ENCODE data around the gene NEU1.

NEU1 gene

GRCh38 chr6:31892821-31893220, 30.2 kb upstream of the NEU1 start:
- Histone ChIP-seq H3K27ac (ENCODE audit: low read length) (no peak overlapping the region), H3K4me3 (ENCODE audit: low read length) (no peak overlapping the region), H3K27me3 (ENCODE audit: control insufficient read depth, insufficient read depth, low read length) (no peaks in the 10 kb centered on the region), H3K36me3 (ENCODE audit: control insufficient read depth, insufficient read depth, low read length) (peaks cover 32% of the 10 kb centered on the region), H3K9me3 (ENCODE audit: control insufficient read depth, insufficient read depth, low read length) (no peaks in the 10 kb centered on the region), H3K4me1 (ENCODE audit: control insufficient read depth, insufficient read depth, low read length) (no peaks in the 10 kb centered on the region)
- no CpG with 5 or more reads among the region's 6 CpGs for WGBS (ENCODE audit: insufficient coverage, insufficient read length)
- DNase-seq (ENCODE audit: low read depth, low spot score), result no peak

DNA sequence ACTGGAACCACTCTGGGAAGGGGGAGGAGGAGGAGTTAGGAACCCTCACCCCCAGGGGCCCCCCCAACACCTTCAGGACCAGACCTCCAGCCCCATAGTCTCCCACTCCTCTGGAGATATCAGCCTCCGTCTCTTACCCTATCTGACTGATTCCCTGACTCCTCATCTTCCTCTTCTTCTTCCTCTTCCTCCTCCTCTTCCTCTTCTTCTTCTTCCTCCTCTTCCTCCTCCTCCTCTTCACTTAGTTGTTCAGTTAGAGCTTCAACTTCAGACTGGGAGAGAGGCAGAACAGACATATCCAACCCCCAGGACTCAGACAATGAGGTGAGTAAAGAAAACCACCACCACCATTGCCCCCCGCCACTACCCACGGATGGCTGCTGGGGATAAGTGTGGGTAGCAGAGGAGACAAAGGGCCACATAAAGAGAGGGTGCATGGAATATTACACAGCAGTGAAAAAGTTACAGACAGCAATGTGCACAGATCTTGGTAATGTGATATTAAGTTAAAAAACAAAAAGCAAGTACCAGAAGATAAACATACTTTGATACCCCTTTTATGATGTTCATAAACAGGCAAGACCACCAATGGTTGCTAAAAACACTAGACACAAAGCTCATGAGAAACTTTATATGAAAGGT, 26.8 kb upstream of the NEU1 start:
- Histone ChIP-seq H3K4me3 (ENCODE audit: low read length) (no peak overlapping the region), H3K27me3 (ENCODE audit: control insufficient read depth, insufficient read depth, low read length) (no peaks in the 10 kb centered on the region), H3K9me3 (ENCODE audit: control insufficient read depth, insufficient read depth, low read length) (no peaks in the 10 kb centered on the region), H3K27ac (ENCODE audit: low read length) (no peak overlapping the region), H3K4me1 (ENCODE audit: control insufficient read depth, insufficient read depth, low read length) (no peaks in the 10 kb centered on the region), H3K36me3 (ENCODE audit: control insufficient read depth, insufficient read depth, low read length) (peaks cover 50% of the 10 kb centered on the region)
- no CpG with 5 or more reads among the region's 3 CpGs for WGBS (ENCODE audit: insufficient coverage, insufficient read length)
- no peak for DNase-seq (ENCODE audit: low read depth, low spot score)

DNA sequence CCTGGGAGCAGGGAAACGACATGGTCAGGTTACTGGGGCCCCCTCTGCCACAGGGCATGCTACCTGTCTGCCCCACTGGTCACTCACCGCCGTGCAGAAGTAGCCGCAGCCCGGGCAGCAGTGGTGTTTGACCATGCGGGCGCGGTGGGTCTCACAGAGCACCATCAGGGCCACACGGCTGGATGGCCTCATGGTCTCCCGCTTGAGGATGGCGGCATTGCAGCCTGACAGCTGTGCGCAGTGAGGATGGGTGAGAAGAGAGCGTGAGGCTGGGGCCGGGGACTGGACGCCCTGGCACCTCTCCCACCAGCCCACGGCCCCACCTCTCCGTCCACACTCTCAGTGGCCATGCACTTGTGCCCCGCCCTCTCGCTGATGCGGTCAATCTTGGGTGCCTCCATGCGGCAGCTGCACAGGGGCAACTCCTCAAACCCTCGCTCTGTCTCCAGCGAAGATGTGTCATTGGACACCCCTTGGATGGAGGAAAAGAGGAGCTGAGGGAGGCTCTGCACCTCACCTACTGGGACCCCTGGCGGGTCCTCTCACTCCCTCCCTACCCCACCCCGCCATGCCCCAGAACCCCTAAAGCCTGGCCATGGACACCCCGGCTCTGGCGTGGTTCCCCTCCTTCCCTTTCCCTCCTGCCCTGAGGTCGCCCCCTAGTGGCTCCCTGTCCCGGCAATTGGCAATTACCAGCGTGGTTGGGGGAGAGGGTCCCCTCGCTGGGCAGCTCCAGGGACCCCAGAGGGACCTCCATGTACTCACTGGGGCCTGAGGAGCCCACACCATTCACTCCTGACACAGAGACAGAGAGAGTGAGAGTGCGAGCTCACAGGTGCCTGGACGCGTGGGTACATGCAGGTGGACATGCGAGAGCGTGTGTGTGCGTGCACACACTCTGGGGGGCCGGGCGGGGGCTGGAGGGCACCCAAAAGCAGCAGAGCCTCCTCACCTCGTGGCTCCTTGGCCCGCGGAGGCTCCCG, 25.9 kb upstream of the NEU1 start:
- DNase-seq (ENCODE audit: low read depth, low spot score), result no peak
- H3K4me1 ChIP-seq (ENCODE audit: control insufficient read depth, insufficient read depth, low read length), result no peaks in the 10 kb centered on the region
- H3K27ac ChIP-seq (ENCODE audit: low read length), result no peak overlapping the region
- H3K9me3 ChIP-seq (ENCODE audit: control insufficient read depth, insufficient read depth, low read length), result no peaks in the 10 kb centered on the region
- WGBS (ENCODE audit: insufficient coverage, insufficient read length), result no CpG with 5 or more reads among the region's 43 CpGs
- H3K36me3 ChIP-seq (ENCODE audit: control insufficient read depth, insufficient read depth, low read length), result peaks cover 56% of the 10 kb centered on the region
- no peaks in the 10 kb centered on the region for H3K27me3 ChIP-seq (ENCODE audit: control insufficient read depth, insufficient read depth, low read length)
- no peak overlapping the region for H3K4me3 ChIP-seq (ENCODE audit: low read length)

DNA sequence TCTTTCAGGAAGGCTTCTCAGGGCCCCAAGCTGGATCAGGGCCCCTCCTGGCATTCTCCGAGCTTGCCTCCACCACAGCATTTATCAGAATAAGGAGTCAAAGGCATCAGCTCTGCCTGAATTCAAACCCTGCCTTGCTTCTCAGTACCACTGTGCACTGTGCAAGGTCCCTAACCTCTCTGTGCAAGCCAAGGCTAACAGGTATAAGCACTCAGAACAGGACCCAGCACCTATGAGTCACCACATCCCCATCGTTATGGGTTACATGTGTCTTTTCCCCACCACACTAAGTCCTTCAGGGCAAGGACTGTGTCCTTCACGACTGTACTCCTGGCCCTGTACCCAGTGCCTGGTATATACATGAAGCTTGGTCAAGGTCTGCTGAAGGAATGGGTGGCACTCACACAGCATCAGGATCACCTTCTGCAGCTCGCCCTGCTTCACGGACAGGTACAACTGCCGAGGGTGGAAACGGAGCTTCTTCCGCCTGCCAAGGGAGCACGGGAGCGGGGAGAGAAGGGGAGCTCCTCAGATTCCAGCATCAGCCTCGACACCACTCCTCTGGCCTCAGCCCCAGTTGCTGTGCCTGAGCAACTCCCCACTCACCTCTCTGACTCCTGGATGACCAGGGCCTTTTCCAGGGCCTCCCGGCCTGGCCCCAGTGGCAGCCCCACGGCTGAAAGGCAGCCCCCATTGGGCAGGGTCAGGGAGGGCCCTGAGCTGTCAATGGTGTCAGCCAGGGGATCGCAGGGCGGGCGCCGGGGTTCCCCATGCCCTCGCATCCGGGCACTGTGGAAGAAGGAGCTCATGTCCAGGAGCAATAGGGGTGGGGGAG, 24.8 kb upstream of the NEU1 start:
- Histone ChIP-seq H3K27ac (ENCODE audit: low read length) (no peak overlapping the region), H3K4me3 (ENCODE audit: low read length) (no peak overlapping the region), H3K36me3 (ENCODE audit: control insufficient read depth, insufficient read depth, low read length) (peaks cover 58% of the 10 kb centered on the region), H3K27me3 (ENCODE audit: control insufficient read depth, insufficient read depth, low read length) (no peaks in the 10 kb centered on the region), H3K4me1 (ENCODE audit: control insufficient read depth, insufficient read depth, low read length) (no peaks in the 10 kb centered on the region), H3K9me3 (ENCODE audit: control insufficient read depth, insufficient read depth, low read length) (no peaks in the 10 kb centered on the region)
- no CpG with 5 or more reads among the region's 19 CpGs for WGBS (ENCODE audit: insufficient coverage, insufficient read length)
- no peak for DNase-seq (ENCODE audit: low read depth, low spot score)

- no peak overlapping the region for H3K4me3 ChIP-seq (ENCODE audit: low read length)
- no peaks in the 10 kb centered on the region for H3K27me3 ChIP-seq (ENCODE audit: control insufficient read depth, insufficient read depth, low read length)
- no peak for DNase-seq (ENCODE audit: low read depth, low spot score)
- WGBS (ENCODE audit: insufficient coverage, insufficient read length), result no CpG with 5 or more reads among the region's 18 CpGs
- no peaks in the 10 kb centered on the region for H3K9me3 ChIP-seq (ENCODE audit: control insufficient read depth, insufficient read depth, low read length)
- no peak overlapping the region for H3K27ac ChIP-seq (ENCODE audit: low read length)
- peaks cover 58% of the 10 kb centered on the region for H3K36me3 ChIP-seq (ENCODE audit: control insufficient read depth, insufficient read depth, low read length)
- H3K4me1 ChIP-seq (ENCODE audit: control insufficient read depth, insufficient read depth, low read length), result no peaks in the 10 kb centered on the region
Observed at GRCh38 chr6:31886541-31886991, 23.9 kb upstream of the NEU1 start.

DNA sequence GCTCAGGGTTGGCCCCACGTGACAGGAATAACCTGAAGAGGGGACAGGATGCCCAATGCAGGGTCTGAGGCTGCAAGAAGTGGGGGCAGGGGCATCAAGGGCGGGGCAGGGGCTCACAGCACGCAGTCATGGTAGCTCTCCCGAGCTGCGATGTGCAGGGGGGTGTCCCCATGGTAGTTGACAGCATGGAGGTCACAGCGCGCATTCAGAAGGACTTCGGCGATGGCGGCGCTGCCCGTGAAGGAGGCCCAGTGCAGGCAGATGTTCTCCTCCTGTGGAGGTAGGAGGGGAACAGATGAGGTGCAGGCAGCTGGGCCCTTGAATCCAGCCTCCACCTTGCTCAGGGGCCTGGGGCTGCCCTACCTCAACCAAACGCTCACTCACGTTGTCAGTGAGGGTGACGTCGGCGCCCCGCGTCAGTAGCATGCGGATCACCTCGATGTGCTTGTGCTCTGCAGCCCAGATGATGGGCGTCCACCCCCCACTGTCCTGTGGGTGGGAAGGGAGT, 22.0 kb upstream of the NEU1 start:
- Histone ChIP-seq H3K9me3 (ENCODE audit: control insufficient read depth, insufficient read depth, low read length) (no peaks in the 10 kb centered on the region), H3K4me1 (ENCODE audit: control insufficient read depth, insufficient read depth, low read length) (no peaks in the 10 kb centered on the region), H3K27me3 (ENCODE audit: control insufficient read depth, insufficient read depth, low read length) (no peaks in the 10 kb centered on the region), H3K36me3 (ENCODE audit: control insufficient read depth, insufficient read depth, low read length) (peaks cover 71% of the 10 kb centered on the region), H3K27ac (ENCODE audit: low read length) (no peak overlapping the region), H3K4me3 (ENCODE audit: low read length) (no peak overlapping the region)
- DNase-seq (ENCODE audit: low read depth, low spot score), result no peak
- no CpG with 5 or more reads among the region's 22 CpGs for WGBS (ENCODE audit: insufficient coverage, insufficient read length)

- no CpG with 5 or more reads among the region's 12 CpGs for WGBS (ENCODE audit: insufficient coverage, insufficient read length)
- no peaks in the 10 kb centered on the region for H3K9me3 ChIP-seq (ENCODE audit: control insufficient read depth, insufficient read depth, low read length)
- H3K27me3 ChIP-seq (ENCODE audit: control insufficient read depth, insufficient read depth, low read length), result no peaks in the 10 kb centered on the region
- H3K4me3 ChIP-seq (ENCODE audit: low read length), result no peak overlapping the region
- H3K36me3 ChIP-seq (ENCODE audit: control insufficient read depth, insufficient read depth, low read length), result peaks cover 69% of the 10 kb centered on the region
- no peaks in the 10 kb centered on the region for H3K4me1 ChIP-seq (ENCODE audit: control insufficient read depth, insufficient read depth, low read length)
- DNase-seq (ENCODE audit: low read depth, low spot score), result no peak
- H3K27ac ChIP-seq (ENCODE audit: low read length), result no peak overlapping the region
Observed at GRCh38 chr6:31883676-31884075, 21.1 kb upstream of the NEU1 start.

- no CpG with 5 or more reads among the region's 6 CpGs for WGBS (ENCODE audit: insufficient coverage, insufficient read length)
- Histone ChIP-seq H3K9me3 (ENCODE audit: control insufficient read depth, insufficient read depth, low read length) (no peaks in the 10 kb centered on the region), H3K27ac (ENCODE audit: low read length) (no peak overlapping the region), H3K27me3 (ENCODE audit: control insufficient read depth, insufficient read depth, low read length) (no peaks in the 10 kb centered on the region), H3K36me3 (ENCODE audit: control insufficient read depth, insufficient read depth, low read length) (peaks cover 56% of the 10 kb centered on the region), H3K4me1 (ENCODE audit: control insufficient read depth, insufficient read depth, low read length) (no peaks in the 10 kb centered on the region), H3K4me3 (ENCODE audit: low read length) (no peak overlapping the region)
- DNase-seq (ENCODE audit: low read depth, low spot score), result no peak
Observed at GRCh38 chr6:31882344-31882743, 19.7 kb upstream of the NEU1 start.

- Histone ChIP-seq H3K27ac (ENCODE audit: low read length) (no peak overlapping the region), H3K36me3 (ENCODE audit: control insufficient read depth, insufficient read depth, low read length) (peaks cover 45% of the 10 kb centered on the region), H3K4me1 (ENCODE audit: control insufficient read depth, insufficient read depth, low read length) (no peaks in the 10 kb centered on the region), H3K27me3 (ENCODE audit: control insufficient read depth, insufficient read depth, low read length) (no peaks in the 10 kb centered on the region), H3K9me3 (ENCODE audit: control insufficient read depth, insufficient read depth, low read length) (no peaks in the 10 kb centered on the region), H3K4me3 (ENCODE audit: low read length) (no peak overlapping the region)
- no peak for DNase-seq (ENCODE audit: low read depth, low spot score)
- no CpG with 5 or more reads among the region's 9 CpGs for WGBS (ENCODE audit: insufficient coverage, insufficient read length)
Observed at GRCh38 chr6:31881136-31881859, 18.7 kb upstream of the NEU1 start.
